Measurements from ENCODE around the gene EGFL7. TPM values are rescaled to one million over a fixed set of nuclear protein-coding genes. Genes with fewer than 3 reads are reported as not detected.

EGFL7 gene
- polyA plus RNA-seq, 1 of the 3 experiments (the other 2 are of a cell fraction), result 43.0 TPM

DNA sequence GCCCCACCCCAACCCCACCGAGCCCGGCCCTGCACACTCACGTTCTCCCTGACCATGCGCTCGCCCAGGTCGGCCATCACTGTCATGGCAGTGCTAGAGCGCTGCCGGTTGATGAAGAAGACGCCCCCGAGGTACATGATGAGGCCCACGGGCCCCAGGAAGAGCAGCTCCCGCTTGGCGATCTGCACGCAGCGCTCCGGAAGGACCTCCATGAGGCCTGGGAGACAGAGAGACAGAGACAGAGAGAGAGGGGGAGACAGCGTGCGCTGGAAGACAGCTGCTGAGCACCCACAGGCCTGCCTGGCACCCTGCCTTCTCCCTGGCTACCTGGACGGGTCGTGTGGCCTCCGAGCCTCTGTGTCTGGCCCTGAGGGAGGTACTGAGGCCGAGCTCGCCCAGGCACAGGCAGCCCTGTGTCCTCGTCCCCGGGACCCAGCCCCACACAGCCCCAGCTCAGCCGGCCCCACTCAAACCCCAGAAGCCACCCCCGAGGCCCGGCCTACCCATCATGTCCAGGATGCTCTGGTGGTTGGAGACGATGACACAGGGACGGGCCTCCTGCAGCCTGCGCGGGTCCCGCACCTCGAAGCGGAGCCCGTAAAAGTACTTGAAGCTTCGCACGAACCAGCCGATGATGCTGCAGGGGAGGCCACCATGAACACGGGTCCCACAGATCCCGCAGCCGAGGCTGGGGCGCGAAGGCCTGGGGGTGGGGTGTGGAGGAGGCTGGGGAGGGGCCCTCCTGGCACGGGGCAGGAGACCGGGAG lies 14.4 kb downstream of the EGFL7 start:
- CTCF ChIA-PET, result interaction anchor here (0.6 to 6.5 kb wide), 5 partner anchors 9 to 189 kb away, joined by 3 to 44 read pairs (median 4); partner anchors contain the start of gene LCN8
- DNase-seq, result no peak
- POLR2A ChIA-PET, result interaction anchor here (1.3 kb wide), 1 partner anchor 10 kb away, joined by 3 read pairs; the partner anchor contains the start of gene AGPAT2
- H3K4me3 ChIP-seq (ENCODE audit: low read depth in 2 of 2, low read length in 1 of 2), result no peak overlapping the region
- peaks cover 0 to 3% of the 10 kb centered on the region in 2 experiments for H3K36me3 ChIP-seq (replicated peaks in 1 of 2; ENCODE audit: control insufficient read depth in 1 of 2, insufficient read depth in 2 of 2, low read length in 1 of 2)
- no peaks in the 10 kb centered on the region for H3F3A ChIP-seq (replicated peaks; ENCODE audit: insufficient read depth)
- no peaks in the 10 kb centered on the region for H3K27me3 ChIP-seq (ENCODE audit: insufficient read depth)
- H3K4me2 ChIP-seq, result no peak overlapping the region
- H3K9ac ChIP-seq, result no peak overlapping the region
- 0 out of 2 replicates have a peak, but pooled peaks cover 4% of the 10 kb centered on the region for H4K20me1 ChIP-seq (ENCODE audit: insufficient read depth)
- peaks cover 6% of the 10 kb centered on the region; the same call in 1 of the 2 replicates for H3K79me2 ChIP-seq (ENCODE audit: insufficient read depth)
- TF ChIP-seq RFX5 (IDR thresholded peaks at IDR 0.05; ENCODE audit: low read length) (no peak), ELF1 (IDR thresholded peaks at IDR 0.05) (no peak), JUND (IDR thresholded peaks at IDR 0.05) (no peak), TCF12 (IDR thresholded peaks at IDR 0.05) (no peak), SMC3 (IDR thresholded peaks at IDR 0.05; ENCODE audit: low read depth, low read length) (no peak), FOXJ3 (CRISPR knock-in tag; IDR thresholded peaks at IDR 0.05) (no peak), EZH2phosphoT487 (IDR thresholded peaks at IDR 0.05; ENCODE audit: borderline replicate concordance, low read depth) (no peak), PBX3 (IDR thresholded peaks at IDR 0.05) (no peak), RCOR1 (IDR thresholded peaks at IDR 0.05; ENCODE audit: low read length) (no peak), TAF1 (IDR thresholded peaks at IDR 0.05; ENCODE audit: borderline replicate concordance, low read depth, low read length) (no peak), NRF1 (IDR thresholded peaks at IDR 0.05; ENCODE audit: low read depth, low read length) (no peak), SIN3A (IDR thresholded peaks at IDR 0.05; ENCODE audit: borderline replicate concordance, low read depth, low read length) (no peak), CHD2 (IDR thresholded peaks at IDR 0.05; ENCODE audit: low read length, partially characterized antibody) (no peak), YY1 (IDR thresholded peaks at IDR 0.05; ENCODE audit: low read depth) (no peak), RAD21 (IDR thresholded peaks at IDR 0.05; ENCODE audit: low read length) (no peak), POLR2AphosphoS5 (IDR thresholded peaks at IDR 0.05; ENCODE audit: low read depth, low read length) (no peak), MEF2A (IDR thresholded peaks at IDR 0.05; ENCODE audit: borderline replicate concordance, low read depth) (no peak)
- TF ChIP-seq, protein P1, sequence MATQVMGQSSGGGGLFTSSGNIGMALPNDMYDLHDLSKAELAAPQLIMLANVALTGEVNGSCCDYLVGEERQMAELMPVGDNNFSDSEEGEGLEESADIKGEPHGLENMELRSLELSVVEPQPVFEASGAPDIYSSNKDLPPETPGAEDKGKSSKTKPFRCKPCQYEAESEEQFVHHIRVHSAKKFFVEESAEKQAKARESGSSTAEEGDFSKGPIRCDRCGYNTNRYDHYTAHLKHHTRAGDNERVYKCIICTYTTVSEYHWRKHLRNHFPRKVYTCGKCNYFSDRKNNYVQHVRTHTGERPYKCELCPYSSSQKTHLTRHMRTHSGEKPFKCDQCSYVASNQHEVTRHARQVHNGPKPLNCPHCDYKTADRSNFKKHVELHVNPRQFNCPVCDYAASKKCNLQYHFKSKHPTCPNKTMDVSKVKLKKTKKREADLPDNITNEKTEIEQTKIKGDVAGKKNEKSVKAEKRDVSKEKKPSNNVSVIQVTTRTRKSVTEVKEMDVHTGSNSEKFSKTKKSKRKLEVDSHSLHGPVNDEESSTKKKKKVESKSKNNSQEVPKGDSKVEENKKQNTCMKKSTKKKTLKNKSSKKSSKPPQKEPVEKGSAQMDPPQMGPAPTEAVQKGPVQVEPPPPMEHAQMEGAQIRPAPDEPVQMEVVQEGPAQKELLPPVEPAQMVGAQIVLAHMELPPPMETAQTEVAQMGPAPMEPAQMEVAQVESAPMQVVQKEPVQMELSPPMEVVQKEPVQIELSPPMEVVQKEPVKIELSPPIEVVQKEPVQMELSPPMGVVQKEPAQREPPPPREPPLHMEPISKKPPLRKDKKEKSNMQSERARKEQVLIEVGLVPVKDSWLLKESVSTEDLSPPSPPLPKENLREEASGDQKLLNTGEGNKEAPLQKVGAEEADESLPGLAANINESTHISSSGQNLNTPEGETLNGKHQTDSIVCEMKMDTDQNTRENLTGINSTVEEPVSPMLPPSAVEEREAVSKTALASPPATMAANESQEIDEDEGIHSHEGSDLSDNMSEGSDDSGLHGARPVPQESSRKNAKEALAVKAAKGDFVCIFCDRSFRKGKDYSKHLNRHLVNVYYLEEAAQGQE (IDR thresholded peaks at IDR 0.05; ENCODE audit: low read depth, low read length), result no peak
- TF ChIP-seq, protein P2, sequence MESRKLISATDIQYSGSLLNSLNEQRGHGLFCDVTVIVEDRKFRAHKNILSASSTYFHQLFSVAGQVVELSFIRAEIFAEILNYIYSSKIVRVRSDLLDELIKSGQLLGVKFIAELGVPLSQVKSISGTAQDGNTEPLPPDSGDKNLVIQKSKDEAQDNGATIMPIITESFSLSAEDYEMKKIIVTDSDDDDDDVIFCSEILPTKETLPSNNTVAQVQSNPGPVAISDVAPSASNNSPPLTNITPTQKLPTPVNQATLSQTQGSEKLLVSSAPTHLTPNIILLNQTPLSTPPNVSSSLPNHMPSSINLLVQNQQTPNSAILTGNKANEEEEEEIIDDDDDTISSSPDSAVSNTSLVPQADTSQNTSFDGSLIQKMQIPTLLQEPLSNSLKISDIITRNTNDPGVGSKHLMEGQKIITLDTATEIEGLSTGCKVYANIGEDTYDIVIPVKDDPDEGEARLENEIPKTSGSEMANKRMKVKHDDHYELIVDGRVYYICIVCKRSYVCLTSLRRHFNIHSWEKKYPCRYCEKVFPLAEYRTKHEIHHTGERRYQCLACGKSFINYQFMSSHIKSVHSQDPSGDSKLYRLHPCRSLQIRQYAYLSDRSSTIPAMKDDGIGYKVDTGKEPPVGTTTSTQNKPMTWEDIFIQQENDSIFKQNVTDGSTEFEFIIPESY (IDR thresholded peaks at IDR 0.05; ENCODE audit: borderline replicate concordance, low read depth), result no peak
- no peaks in the 10 kb centered on the region for H3K9me3 ChIP-seq
- H3K4me1 ChIP-seq (ENCODE audit: control insufficient read depth in 1 of 2, insufficient read depth in 2 of 2, low read depth in 1 of 2, low read length in 1 of 2), result peaks cover 0 to 21% of the 10 kb centered on the region in 2 experiments; a peak in 1 of 4 replicates
- WGBS (ENCODE audit: low lambda C conversion rate), result 94% methylated on average over 29 of the region's 46 CpGs
- H3K9me2 ChIP-seq, result no peaks in the 10 kb centered on the region
- H2AFZ ChIP-seq (ENCODE audit: low read depth), result no peak overlapping the region
- H3K27ac ChIP-seq (ENCODE audit: low read depth in 2 of 2, low read length in 1 of 2), result no peak overlapping the region

Data from SK-N-SH (cell line).